AG04450 (cell line): ENCODE results near the gene PPP1R27. TPM values are rescaled to one million over a fixed set of nuclear protein-coding genes. Genes with fewer than 3 reads are reported as not detected.

Experiments used
- CTCF ChIA-PET: fragments of 300-600, 350-600 bp; formaldehyde crosslinking; extraction: SDS; loops from one replicate; lab custom pipeline; 2022; ENCODE audit warnings: antibody characterized with exemption, inconsistent platforms; lab: Charles Lee
- POLR2A ChIA-PET: fragments of 350-600 bp; formaldehyde crosslinking; extraction: SDS; loops from one replicate; lab custom pipeline; 2021; ENCODE audit warnings: antibody characterized with exemption, inconsistent platforms; lab: Yijun Ruan, JAX
- DNase-seq: peaks from one replicate; pipeline ENCODE4 v3.0.0-alpha.2; 2011; ENCODE audit warnings: low read depth, low spot score
- H3K27ac ChIP-seq: one replicate; pipeline ENCODE4 v1.5.1; 2012; ENCODE audit warnings: low read depth, low read length, control low read depth
- H3K27me3 ChIP-seq: one replicate; pipeline ENCODE4 v1.6.0; 2012; ENCODE audit warnings: low read length; ENCODE audit not compliant: control insufficient read depth, insufficient read depth
- H3K4me3 ChIP-seq: 2 replicates; pipeline ENCODE4 v1.5.1; 2011; ENCODE audit warnings: mild to moderate bottlenecking, low read depth, low read length, control low read depth
- H3K9me3 ChIP-seq: 2 replicates; pipeline ENCODE4 v1.5.1; 2012; ENCODE audit warnings: low read length; ENCODE audit not compliant: control insufficient read depth, insufficient read depth
- CTCF ChIP-seq: IDR thresholded peaks from 2 replicates; pipeline ENCODE4 v1.5.1; 2011; ENCODE audit warnings: low read depth, low read length, control low read depth, inconsistent platforms
- polyA plus RNA-seq: library from polyadenylated mRNA; depleted of rRNA; stranded (reverse); fragments of >200 nt; gene quantifications from 2 replicates; pipeline ENCODE4 v1.2.3, GENCODE V29; 2011

The PPP1R27 gene
- polyA plus RNA-seq, 1 experiment, result not detected

DNA sequence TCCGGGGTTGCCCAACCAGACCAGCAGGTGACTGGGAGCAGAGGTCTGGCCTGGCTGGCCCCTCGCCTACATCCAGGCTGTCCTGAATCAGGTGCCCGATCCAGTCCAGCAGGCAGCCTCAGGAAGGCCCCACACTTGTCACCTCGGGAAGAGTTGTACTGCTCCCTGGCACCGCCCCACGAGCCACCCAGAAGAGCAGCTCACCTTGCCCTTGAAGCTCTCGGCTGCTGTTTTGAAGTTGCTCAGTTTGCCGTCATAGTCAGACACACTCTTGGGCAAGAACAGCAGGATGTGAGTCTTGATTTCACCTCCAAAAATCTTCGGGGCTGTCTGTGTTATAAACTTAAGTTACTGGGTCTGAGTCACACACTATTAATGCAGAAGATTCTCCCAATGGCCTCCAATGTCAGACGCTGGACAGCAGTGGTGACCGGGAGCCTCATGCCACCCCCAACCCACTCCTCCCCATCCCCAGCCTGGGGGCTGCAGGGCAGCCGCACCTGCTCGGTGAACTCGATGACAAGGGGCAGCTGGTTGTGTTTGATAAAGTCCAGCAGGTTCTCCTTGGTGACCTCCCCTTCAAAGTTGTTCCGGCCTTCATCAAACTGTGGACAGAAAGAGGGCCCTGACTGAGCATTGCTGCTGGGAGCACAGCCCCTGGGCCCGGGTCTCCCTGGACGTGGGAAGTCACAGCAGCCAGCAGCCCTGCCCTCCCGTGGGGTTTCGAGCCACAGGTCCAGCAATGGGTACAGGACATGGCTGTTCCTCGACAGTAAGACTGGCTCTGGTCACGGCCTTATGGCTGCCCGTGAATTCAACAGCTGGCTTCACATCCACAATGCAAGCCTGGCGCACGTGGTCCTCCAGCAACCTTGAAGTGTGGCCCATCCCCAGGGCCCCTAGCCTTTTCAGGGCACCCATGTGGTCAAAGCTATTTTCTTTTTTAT lies 12.2 kb upstream of the PPP1R27 start:
- H3K4me3 ChIP-seq, result no peak overlapping the region
- no peaks in the 10 kb centered on the region for H3K27me3 ChIP-seq
- ChIA-PET POLR2A (interaction anchor here (0.8 to 1.2 kb wide), 3 partner anchors 13 to 80 kb away, joined by 3 to 5 read pairs (median 3); no protein-coding TSS in a partner anchor), CTCF (no interaction called here)
- DNase-seq, result no peak
- H3K27ac ChIP-seq, result peak overlapping the region; percentile 2
- no peak for TF ChIP-seq CTCF
- no peaks in the 10 kb centered on the region; the same call in 1 of the 2 replicates for H3K9me3 ChIP-seq

GRCh38 chr17:81845881-81846742 lies 11.3 kb upstream of the PPP1R27 start:
- ChIA-PET POLR2A (interaction anchor here (0.6 kb wide), 1 partner anchor 26 kb away, joined by 11 read pairs; no protein-coding TSS in a partner anchor), CTCF (no interaction called here)
- H3K9me3 ChIP-seq, result no peaks in the 10 kb centered on the region; the same call in 1 of the 2 replicates
- no peak overlapping the region for H3K4me3 ChIP-seq
- TF ChIP-seq CTCF, result no peak
- H3K27ac ChIP-seq, result no peak overlapping the region
- DNase-seq, result no peak
- H3K27me3 ChIP-seq, result no peaks in the 10 kb centered on the region

- no peak overlapping the region for H3K4me3 ChIP-seq
- ChIA-PET CTCF (no interaction called here), POLR2A (interaction anchor here (0.6 kb wide), 1 partner anchor 25 kb away, joined by 11 read pairs; no protein-coding TSS in a partner anchor)
- no peaks in the 10 kb centered on the region for H3K27me3 ChIP-seq
- H3K27ac ChIP-seq, result no peak overlapping the region
- no peak for DNase-seq
- no peak for TF ChIP-seq CTCF
- no peaks in the 10 kb centered on the region; the same call in 1 of the 2 replicates for H3K9me3 ChIP-seq
Measured at GRCh38 chr17:81845361-81845760, 10.5 kb upstream of the PPP1R27 start.

- no peaks in the 10 kb centered on the region; the same call in 1 of the 2 replicates for H3K9me3 ChIP-seq
- H3K27ac ChIP-seq, result no peak overlapping the region
- H3K27me3 ChIP-seq, result no peaks in the 10 kb centered on the region
- CTCF ChIA-PET, result no interaction called here
- no peak for TF ChIP-seq CTCF
- POLR2A ChIA-PET, result no interaction called here
- DNase-seq, result no peak
- H3K4me3 ChIP-seq, result no peak overlapping the region
Measured at GRCh38 chr17:81844887-81845286, 10.0 kb upstream of the PPP1R27 start.
